Neutrophil (primary cell): ENCODE data around the gene PRIM1.

Source experiments
- H3K27ac ChIP-seq: fragments of 200-600 bp; sonication (generic); 2 replicates; pipeline ENCODE4 v1.5.1; 2016; ENCODE audit warnings: mild to moderate bottlenecking, moderate library complexity
- H3K27me3 ChIP-seq: fragments of 200-600 bp; sonication (generic); 2 replicates; pipeline ENCODE4 v1.6.0; 2016; ENCODE audit warnings: mild to moderate bottlenecking
- H3K36me3 ChIP-seq: fragments of 200-600 bp; sonication (generic); 2 replicates; pipeline ENCODE4 v1.5.1; 2017
- H3K4me1 ChIP-seq, 2 experiments: fragments of 200-600 bp in 1 of 2; sonication (generic) in 1 of 2; 1 replicate in 1 of 2; 2 replicates in 1 of 2; pipeline versions ENCODE4 v1.5.1 to v1.6.1; 2013 to 2016; ENCODE audit warnings: low read depth in 1 of 2, low read length in 1 of 2, mild to moderate bottlenecking in 1 of 2, moderate library complexity in 1 of 2; ENCODE audit not compliant: control insufficient read depth in 1 of 2, insufficient read depth in 1 of 2
- H3K4me3 ChIP-seq, 2 experiments: fragments of 200-600 bp in 1 of 2; sonication (generic) in 1 of 2; 1 replicate in 1 of 2; 2 replicates in 1 of 2; pipeline ENCODE4 v1.5.1; 2013 to 2016; ENCODE audit warnings: low read depth in 1 of 2, low read length in 1 of 2, mild to moderate bottlenecking in 1 of 2, moderate library complexity in 1 of 2
- H3K9me3 ChIP-seq: fragments of 200-600 bp; sonication (generic); 2 replicates; pipeline ENCODE4 v1.5.1; 2016
- CTCF ChIP-seq: fragments of 200-600 bp; sonication (generic); IDR thresholded peaks from 2 replicates; pipeline ENCODE4 v1.5.1; 2016; ENCODE audit warnings: antibody characterized with exemption

The PRIM1 gene

GRCh38 chr12:56787498-56787897, 35.4 kb upstream of the PRIM1 start:
- H3K4me3 ChIP-seq: no peak overlapping the region
- TF ChIP-seq CTCF: no peak
- no peaks in the 10 kb centered on the region for H3K27me3 ChIP-seq
- no peak overlapping the region for H3K27ac ChIP-seq
- no peaks in the 10 kb centered on the region for H3K9me3 ChIP-seq
- H3K4me1 ChIP-seq: no peaks in the 10 kb centered on the region
- no peaks in the 10 kb centered on the region for H3K36me3 ChIP-seq

- Histone ChIP-seq H3K4me3 (no peak overlapping the region), H3K4me1 (no peaks in the 10 kb centered on the region), H3K9me3 (no peaks in the 10 kb centered on the region), H3K27me3 (no peaks in the 10 kb centered on the region), H3K36me3 (no peaks in the 10 kb centered on the region), H3K27ac (no peak overlapping the region)
- TF ChIP-seq CTCF: no peak
Measured at GRCh38 chr12:56785874-56786273, 33.8 kb upstream of the PRIM1 start.

- no peaks in the 10 kb centered on the region for H3K4me1 ChIP-seq
- TF ChIP-seq CTCF: no peak
Measured at GRCh38 chr12:56785141-56785865, 33.2 kb upstream of the PRIM1 start.

GRCh38 chr12:56781726-56782125, 29.6 kb upstream of the PRIM1 start:
- no peak for TF ChIP-seq CTCF
- Histone ChIP-seq H3K4me3 (no peak overlapping the region), H3K9me3 (no peaks in the 10 kb centered on the region), H3K4me1 (no peaks in the 10 kb centered on the region), H3K36me3 (no peaks in the 10 kb centered on the region), H3K27ac (no peak overlapping the region), H3K27me3 (no peaks in the 10 kb centered on the region)

More at GRCh38 chr12:56785141-56785865, 33.2 kb upstream of the PRIM1 start:
- no peaks in the 10 kb centered on the region for H3K9me3 ChIP-seq
- H3K4me3 ChIP-seq: no peak overlapping the region
- H3K36me3 ChIP-seq: no peaks in the 10 kb centered on the region
- no peak overlapping the region for H3K27ac ChIP-seq
- no peaks in the 10 kb centered on the region for H3K27me3 ChIP-seq

- Histone ChIP-seq H3K27me3 (no peaks in the 10 kb centered on the region), H3K4me3 (no peak overlapping the region), H3K9me3 (no peaks in the 10 kb centered on the region), H3K4me1 (no peaks in the 10 kb centered on the region), H3K27ac (no peak overlapping the region), H3K36me3 (no peaks in the 10 kb centered on the region)
- no peak for TF ChIP-seq CTCF
Measured at GRCh38 chr12:56778756-56779155, 26.6 kb upstream of the PRIM1 start.
